Vagina (tissue), 2 donors: ENCODE results near the gene MPRIP. TPM values are rescaled to one million over a fixed set of nuclear protein-coding genes. Genes with fewer than 3 reads are reported as not detected.

ENCODE experiments used
- DNase-seq, 2 donors: peaks; one replicate each; pipeline ENCODE4 v3.0.0-alpha.2; 2017; ENCODE audit errors: extremely low spot score in 2 of 2
- H3K27ac ChIP-seq: fragments of 200-600 bp; sonication (generic); one replicate; pipeline ENCODE4 v1.5.1; 2019
- H3K27me3 ChIP-seq: fragments of 200-600 bp; sonication (generic); one replicate; pipeline ENCODE4 v1.5.1; 2019
- H3K36me3 ChIP-seq, 2 donors: fragments of 200-600 bp; sonication (generic); one replicate each; pipeline ENCODE4 v1.5.1; 2017 to 2019
- H3K4me1 ChIP-seq: fragments of 200-600 bp; sonication (generic); one replicate; pipeline ENCODE4 v1.5.1; 2019
- H3K4me3 ChIP-seq, 2 donors: fragments of 200-600 bp; sonication (generic); 1 replicate in 1 of 2; 2 replicates in 1 of 2; pipeline ENCODE4 v1.5.1; 2016 to 2019
- H3K9me3 ChIP-seq: fragments of 200-600 bp; sonication (generic); one replicate; pipeline ENCODE4 v1.5.1; 2019
- CTCF ChIP-seq, 3 experiments: fragments of 450-650 bp in 2 of 3; fragments of 200-600 bp in 1 of 3; sonication (generic) in 1 of 3; IDR thresholded peaks; one replicate each; pipeline ENCODE4 v1.5.1; 2017 to 2019; ENCODE audit warnings: antibody characterized with exemption in 3 of 3, mild to moderate bottlenecking in 2 of 3, moderate library complexity in 2 of 3
- POLR2A ChIP-seq, 2 donors: fragments of 450-650 bp; IDR thresholded peaks; one replicate each; pipeline ENCODE4 v1.6.1; 2017; ENCODE audit warnings: antibody characterized with exemption in 2 of 2, mild to moderate bottlenecking in 2 of 2, moderate library complexity in 2 of 2
- POLR2AphosphoS5 ChIP-seq, 2 donors: sonication (generic); formaldehyde crosslinking; IDR thresholded peaks; one replicate each; pipeline ENCODE4 v1.9.0; 2017; ENCODE audit warnings: antibody characterized with exemption in 2 of 2, mild to moderate bottlenecking in 2 of 2, low read depth in 1 of 2; ENCODE audit not compliant: insufficient read depth in 1 of 2
- intact Hi-C: fragments of 100-400 bp; cut with DNase I; formaldehyde crosslinking; loops from one replicate; pipeline ENCODE4 v1.15.1; 2023
- total RNA-seq: library from RNA; depleted of rRNA; stranded (reverse); fragments of >200 nt; gene quantifications from one replicate; pipeline ENCODE4 v1.2.3, GENCODE V29; 2016

The MPRIP gene
- total RNA-seq, 1 donor from 2014 or later = 202 TPM

- H3K36me3 ChIP-seq = peaks cover 0 to 97% of the 10 kb centered on the region in 2 donors
- no peak overlapping the region for H3K4me3 ChIP-seq
- H3K9me3 ChIP-seq = no peaks in the 10 kb centered on the region
- TF ChIP-seq POLR2AphosphoS5 (IDR thresholded peaks at IDR 0.05; ENCODE audit: insufficient read depth in 1 of 2, low read depth in 1 of 2) (no peak), POLR2A (IDR thresholded peaks at IDR 0.05) (no peak), CTCF (IDR thresholded peaks at IDR 0.05) (no peak)
- H3K4me1 ChIP-seq = no peaks in the 10 kb centered on the region
- no peaks in the 10 kb centered on the region for H3K27me3 ChIP-seq
- intact Hi-C loops = no loop called here
- DNase-seq = no peak
- no peak overlapping the region for H3K27ac ChIP-seq
Measured at GRCh38 chr17:17226451-17227265, 184.4 kb downstream of the MPRIP start.

- Histone ChIP-seq H3K4me3 (no peak overlapping the region), H3K27ac (no peak overlapping the region), H3K4me1 (peaks cover 6% of the 10 kb centered on the region), H3K36me3 (peaks cover 0 to 95% of the 10 kb centered on the region in 2 donors), H3K27me3 (no peaks in the 10 kb centered on the region), H3K9me3 (no peaks in the 10 kb centered on the region)
- DNase-seq = no peak
- intact Hi-C loops = no loop called here
- TF ChIP-seq POLR2AphosphoS5 (IDR thresholded peaks at IDR 0.05; ENCODE audit: insufficient read depth in 1 of 2, low read depth in 1 of 2) (no peak), CTCF (IDR thresholded peaks at IDR 0.05) (no peak), POLR2A (IDR thresholded peaks at IDR 0.05) (no peak)
Measured at GRCh38 chr17:17227608-17228520, 185.6 kb downstream of the MPRIP start.

- peaks cover 0 to 87% of the 10 kb centered on the region in 2 donors for H3K36me3 ChIP-seq
- DNase-seq = no peak
- H3K9me3 ChIP-seq = no peaks in the 10 kb centered on the region
- H3K4me1 ChIP-seq = peaks cover 6% of the 10 kb centered on the region
- no peak for TF ChIP-seq CTCF (IDR thresholded peaks at IDR 0.05)
- TF ChIP-seq POLR2AphosphoS5 (IDR thresholded peaks at IDR 0.05; ENCODE audit: insufficient read depth in 1 of 2, low read depth in 1 of 2) = no peak
- no peak for TF ChIP-seq POLR2A (IDR thresholded peaks at IDR 0.05)
- H3K4me3 ChIP-seq = no peak overlapping the region
- H3K27ac ChIP-seq = no peak overlapping the region
- no peaks in the 10 kb centered on the region for H3K27me3 ChIP-seq
- intact Hi-C loops = no loop called here
Measured at GRCh38 chr17:17228521-17229279, 186.4 kb downstream of the MPRIP start.

- no peak overlapping the region for H3K27ac ChIP-seq
- no peak for TF ChIP-seq POLR2AphosphoS5 (IDR thresholded peaks at IDR 0.05; ENCODE audit: insufficient read depth in 1 of 2, low read depth in 1 of 2)
- TF ChIP-seq POLR2A (IDR thresholded peaks at IDR 0.05) = no peak
- no peak for TF ChIP-seq CTCF (IDR thresholded peaks at IDR 0.05)
- no peak for DNase-seq
- intact Hi-C loops = no loop called here
- peaks cover 0 to 77% of the 10 kb centered on the region in 2 donors for H3K36me3 ChIP-seq
- H3K4me3 ChIP-seq = no peak overlapping the region
- H3K9me3 ChIP-seq = no peaks in the 10 kb centered on the region
- H3K27me3 ChIP-seq = no peaks in the 10 kb centered on the region
- H3K4me1 ChIP-seq = peaks cover 8% of the 10 kb centered on the region
Measured at GRCh38 chr17:17229416-17230384, 187.4 kb downstream of the MPRIP start.
